Measurements from ENCODE around the gene PNLDC1. TPM values are rescaled to one million over a fixed set of nuclear protein-coding genes. Genes with fewer than 3 reads are reported as not detected.
A peak's percentile ranks its signal among the peaks of the same experiment; 100 is the strongest.
"Not testable (repeated sequence)": the region's sequence is repeated elsewhere in the genome, so short reads cannot be mapped to it uniquely, and the experiment has no call there.

Gene PNLDC1
- total and polyA plus RNA-seq, 3 experiments from 2014 or later, result 0.39 to 0.80 TPM; not detected in 1

DNA sequence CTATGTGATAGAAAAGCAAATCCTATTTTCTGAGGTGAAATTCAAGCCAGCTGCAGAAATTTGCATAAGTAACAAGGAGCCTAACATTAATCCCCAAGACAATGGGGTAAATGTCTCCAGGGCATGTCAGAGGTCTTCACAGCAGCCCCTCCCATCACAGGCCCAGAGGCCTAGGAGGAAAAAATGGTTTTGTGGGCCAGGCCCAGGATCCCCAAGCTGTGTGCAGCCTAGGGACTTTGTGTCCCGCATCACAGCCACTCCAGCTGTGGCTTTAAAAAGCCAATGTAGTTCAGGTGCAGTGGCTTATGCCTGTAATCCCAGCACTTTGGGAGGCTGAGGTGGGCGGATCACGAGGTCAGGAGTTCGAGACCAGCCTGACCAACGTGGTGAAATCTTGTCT lies 48.5 kb downstream of the PNLDC1 start:
- H3K27me3 ChIP-seq (ENCODE audit: insufficient read depth, low read length, poor library complexity, severe bottlenecking); H3K9me3 Mint-ChIP-seq; H3K4me3 Mint-ChIP-seq; H3K36me3 ChIP-seq (ENCODE audit: insufficient read depth, low read length); H3K27ac ChIP-seq (ENCODE audit: low read depth, low read length); POLR2A ChIA-PET; H3K4me3 ChIP-seq (ENCODE audit: low read length); DNase-seq; H3K36me3 Mint-ChIP-seq; CTCF ChIA-PET; H3K4me1 ChIP-seq (ENCODE audit: insufficient read depth, low read length); H3K9me3 ChIP-seq (ENCODE audit: low read length); H3K4me1 Mint-ChIP-seq; H3K27ac Mint-ChIP-seq; H3K27me3 Mint-ChIP-seq: not testable (repeated sequence)

DNA sequence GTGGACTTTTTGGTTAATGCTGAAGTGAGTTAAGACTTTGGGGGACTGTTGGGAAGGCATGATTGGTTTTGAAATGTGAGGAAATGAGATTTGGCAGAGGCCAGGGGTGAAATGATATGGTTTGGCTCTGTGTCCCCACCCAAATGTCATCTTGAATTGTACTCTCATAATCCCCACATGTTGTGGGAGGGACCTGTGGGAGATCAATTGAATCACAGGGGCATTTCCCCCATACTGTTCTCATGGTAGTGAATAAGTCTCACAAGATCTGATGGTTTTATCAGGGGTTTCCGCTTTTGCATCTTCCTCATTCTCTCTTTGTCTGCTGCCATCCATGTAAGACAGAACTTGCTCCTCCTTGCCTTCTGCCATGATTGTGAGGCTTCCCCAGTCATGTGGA lies 49.8 kb downstream of the PNLDC1 start:
- H3K36me3 ChIP-seq (ENCODE audit: insufficient read depth, low read length); CTCF ChIA-PET: not testable (repeated sequence)

DNA sequence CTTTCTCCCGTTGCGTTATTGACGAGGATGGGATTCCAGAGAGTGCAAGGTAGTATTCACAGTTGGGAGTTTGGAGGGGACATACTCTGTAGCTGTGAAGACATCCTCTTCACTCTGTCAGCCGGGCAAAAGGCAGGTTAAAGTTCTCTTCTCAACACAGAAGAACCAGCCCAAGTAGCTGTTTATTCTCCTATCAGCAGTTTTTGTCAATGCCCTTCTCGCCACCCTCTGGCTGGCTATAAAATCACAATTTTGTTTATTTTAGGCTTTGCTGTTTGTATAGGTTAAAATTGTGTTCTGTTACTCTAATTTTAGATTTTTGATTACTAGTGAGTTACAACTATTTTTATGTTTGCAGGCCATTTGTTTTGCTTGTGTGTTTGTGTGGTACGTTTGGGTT lies 52.8 kb downstream of the PNLDC1 start:
- Mint-ChIP-seq H3K9me3 (peaks cover 13 to 18% (median 16%) of the 10 kb centered on the region in 5 donors), H3K36me3 (peaks cover 0 to 12% (median under 1%) of the 10 kb centered on the region in 3 donors), H3K27me3 (peaks cover 5 to 14% of the 10 kb centered on the region in 2 donors), H3K4me1 (no peaks in the 10 kb centered on the region), H3K4me3 (no peak overlapping the region), H3K27ac (no peak overlapping the region)
- no peak overlapping the region for H3K4me3 ChIP-seq (ENCODE audit: low read length)
- H3K27ac ChIP-seq (ENCODE audit: low read depth, low read length), result no peak overlapping the region
- ChIA-PET POLR2A (no interaction called here), CTCF (interaction anchor here (1.3 to 1.7 kb wide), 3 partner anchors 13 to 132 kb away, joined by 3 to 6 read pairs (median 5); no protein-coding TSS in a partner anchor)
- H3K36me3 ChIP-seq (ENCODE audit: insufficient read depth, low read length), result no peaks in the 10 kb centered on the region
- H3K9me3 ChIP-seq (ENCODE audit: low read length), result no peaks in the 10 kb centered on the region
- DNase-seq, result peak in 2 of 5 donors; percentile 5 to 29
- no peaks in the 10 kb centered on the region for H3K4me1 ChIP-seq (ENCODE audit: insufficient read depth, low read length)
- no peaks in the 10 kb centered on the region for H3K27me3 ChIP-seq (ENCODE audit: insufficient read depth, low read length, poor library complexity, severe bottlenecking)

More for the DNA sequence above, 49.8 kb downstream of the PNLDC1 start:
- H3K9me3 ChIP-seq (ENCODE audit: low read length); H3K27ac Mint-ChIP-seq; H3K27ac ChIP-seq (ENCODE audit: low read depth, low read length); POLR2A ChIA-PET; H3K9me3 Mint-ChIP-seq; H3K27me3 Mint-ChIP-seq; H3K4me3 Mint-ChIP-seq; H3K4me1 Mint-ChIP-seq; DNase-seq; H3K36me3 Mint-ChIP-seq; H3K4me3 ChIP-seq (ENCODE audit: low read length); H3K27me3 ChIP-seq (ENCODE audit: insufficient read depth, low read length, poor library complexity, severe bottlenecking); H3K4me1 ChIP-seq (ENCODE audit: insufficient read depth, low read length): not testable (repeated sequence)

GRCh38 chr6:159853754-159854153 lies 53.7 kb downstream of the PNLDC1 start:
- H3K9me3 ChIP-seq (ENCODE audit: low read length), result no peaks in the 10 kb centered on the region
- ChIA-PET POLR2A (interaction anchor here (0.6 kb wide), 1 partner anchor 778 kb away, joined by 8 read pairs; no protein-coding TSS in a partner anchor), CTCF (interaction anchor here (1.7 kb wide), 1 partner anchor 12 kb away, joined by 3 read pairs; no protein-coding TSS in a partner anchor)
- DNase-seq, result no peak
- no peaks in the 10 kb centered on the region for H3K4me1 Mint-ChIP-seq
- no peak overlapping the region for H3K4me3 ChIP-seq (ENCODE audit: low read length)
- no peaks in the 10 kb centered on the region for H3K27me3 ChIP-seq (ENCODE audit: insufficient read depth, low read length, poor library complexity, severe bottlenecking)
- H3K4me1 ChIP-seq (ENCODE audit: insufficient read depth, low read length), result no peaks in the 10 kb centered on the region
- no peak overlapping the region for H3K27ac Mint-ChIP-seq
- no peak overlapping the region for H3K4me3 Mint-ChIP-seq
- H3K27me3 Mint-ChIP-seq, result peaks cover 9 to 20% of the 10 kb centered on the region in 2 donors
- H3K36me3 ChIP-seq (ENCODE audit: insufficient read depth, low read length), result no peaks in the 10 kb centered on the region
- H3K9me3 Mint-ChIP-seq, result peaks cover 14 to 16% (median 15%) of the 10 kb centered on the region in 5 donors
- peaks cover 0 to 14% (median 2%) of the 10 kb centered on the region in 3 donors for H3K36me3 Mint-ChIP-seq
- H3K27ac ChIP-seq (ENCODE audit: low read depth, low read length), result no peak overlapping the region

GRCh38 chr6:159854959-159855358 lies 54.9 kb downstream of the PNLDC1 start:
- Histone ChIP-seq H3K9me3 (ENCODE audit: low read length) (no peaks in the 10 kb centered on the region), H3K36me3 (ENCODE audit: insufficient read depth, low read length) (no peaks in the 10 kb centered on the region), H3K4me3 (ENCODE audit: low read length) (no peak overlapping the region), H3K27ac (ENCODE audit: low read depth, low read length) (no peak overlapping the region), H3K4me1 (ENCODE audit: insufficient read depth, low read length) (no peaks in the 10 kb centered on the region), H3K27me3 (ENCODE audit: insufficient read depth, low read length, poor library complexity, severe bottlenecking) (no peaks in the 10 kb centered on the region)
- DNase-seq, result no peak
- Mint-ChIP-seq H3K36me3 (peaks cover 0 to 14% (median 2%) of the 10 kb centered on the region in 3 donors), H3K4me1 (no peaks in the 10 kb centered on the region), H3K9me3 (peaks cover 12 to 16% (median 15%) of the 10 kb centered on the region in 5 donors), H3K4me3 (no peak overlapping the region), H3K27me3 (peaks cover 9 to 25% of the 10 kb centered on the region in 2 donors), H3K27ac (no peak overlapping the region)
- ChIA-PET CTCF (no interaction called here), POLR2A (no interaction called here)

DNA sequence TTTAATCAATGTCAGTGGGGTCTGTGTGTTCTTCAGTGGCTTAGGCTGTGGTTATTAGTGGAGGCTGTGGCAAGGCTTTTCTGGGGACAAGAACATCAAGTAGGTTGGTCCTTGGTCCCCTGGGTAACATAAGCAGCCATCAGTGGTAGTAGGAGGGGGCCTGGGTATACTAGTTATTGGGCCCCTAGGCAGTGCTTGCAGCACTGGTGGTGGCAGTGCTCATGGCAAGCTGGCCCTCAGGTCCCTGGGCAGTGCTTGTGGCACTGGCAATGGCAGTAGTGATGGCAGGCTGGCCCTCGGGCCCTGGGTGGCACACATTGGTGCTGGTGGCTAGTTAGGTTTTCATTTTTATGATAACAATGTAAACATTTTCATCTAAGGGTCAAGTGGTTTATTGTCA lies 58.2 kb downstream of the PNLDC1 start:
- no peak overlapping the region for H3K4me3 ChIP-seq (ENCODE audit: low read length)
- no peaks in the 10 kb centered on the region for H3K27me3 ChIP-seq (ENCODE audit: insufficient read depth, low read length, poor library complexity, severe bottlenecking)
- H3K9me3 Mint-ChIP-seq, result peaks cover 12 to 16% (median 15%) of the 10 kb centered on the region in 5 donors
- no peak overlapping the region for H3K4me3 Mint-ChIP-seq
- peaks cover 15 to 44% of the 10 kb centered on the region in 2 donors for H3K27me3 Mint-ChIP-seq
- no peak overlapping the region for H3K27ac Mint-ChIP-seq
- no peak overlapping the region for H3K27ac ChIP-seq (ENCODE audit: low read depth, low read length)
- no peaks in the 10 kb centered on the region for H3K9me3 ChIP-seq (ENCODE audit: low read length)
- CTCF ChIA-PET, result no interaction called here
- H3K36me3 ChIP-seq (ENCODE audit: insufficient read depth, low read length), result no peaks in the 10 kb centered on the region
- H3K4me1 Mint-ChIP-seq, result peaks cover 4 to 15% (median 9%) of the 10 kb centered on the region in 3 donors
- peaks cover 0 to 14% (median 2%) of the 10 kb centered on the region in 3 donors for H3K36me3 Mint-ChIP-seq
- no peak for DNase-seq
- POLR2A ChIA-PET, result no interaction called here
- peaks cover 18% of the 10 kb centered on the region for H3K4me1 ChIP-seq (ENCODE audit: insufficient read depth, low read length)

DNA sequence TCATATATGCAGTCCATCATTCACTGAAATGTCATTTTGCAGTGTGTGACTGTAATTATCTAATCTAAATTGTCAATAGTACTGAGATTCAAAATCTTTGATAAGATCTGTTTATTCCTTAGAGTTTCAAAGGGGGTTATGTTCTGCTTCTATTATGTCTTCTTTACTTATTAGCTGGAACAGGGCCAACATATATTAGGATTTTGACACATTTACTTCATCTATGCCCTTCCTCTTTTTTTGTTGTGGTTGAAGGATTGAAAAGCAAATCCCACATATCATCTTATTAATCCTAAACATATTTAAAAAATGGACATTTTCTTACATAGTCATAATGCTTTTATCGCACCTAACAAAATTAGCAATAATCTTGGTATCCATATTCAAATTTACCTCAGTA lies 60.4 kb downstream of the PNLDC1 start:
- Mint-ChIP-seq H3K27me3 (peaks cover 18 to 44% of the 10 kb centered on the region in 2 donors), H3K27ac (no peak overlapping the region), H3K4me1 (peaks cover 4 to 15% (median 9%) of the 10 kb centered on the region in 3 donors), H3K9me3 (peaks cover 12 to 16% (median 15%) of the 10 kb centered on the region in 5 donors), H3K36me3 (peaks cover 0 to 14% (median 2%) of the 10 kb centered on the region in 3 donors), H3K4me3 (no peak overlapping the region)
- Histone ChIP-seq H3K36me3 (ENCODE audit: insufficient read depth, low read length) (no peaks in the 10 kb centered on the region), H3K9me3 (ENCODE audit: low read length) (no peaks in the 10 kb centered on the region), H3K27me3 (ENCODE audit: insufficient read depth, low read length, poor library complexity, severe bottlenecking) (no peaks in the 10 kb centered on the region), H3K27ac (ENCODE audit: low read depth, low read length) (no peak overlapping the region), H3K4me1 (ENCODE audit: insufficient read depth, low read length) (peaks cover 18% of the 10 kb centered on the region), H3K4me3 (ENCODE audit: low read length) (no peak overlapping the region)
- CTCF ChIA-PET, result no interaction called here
- POLR2A ChIA-PET, result no interaction called here
- DNase-seq, result no peak

DNA sequence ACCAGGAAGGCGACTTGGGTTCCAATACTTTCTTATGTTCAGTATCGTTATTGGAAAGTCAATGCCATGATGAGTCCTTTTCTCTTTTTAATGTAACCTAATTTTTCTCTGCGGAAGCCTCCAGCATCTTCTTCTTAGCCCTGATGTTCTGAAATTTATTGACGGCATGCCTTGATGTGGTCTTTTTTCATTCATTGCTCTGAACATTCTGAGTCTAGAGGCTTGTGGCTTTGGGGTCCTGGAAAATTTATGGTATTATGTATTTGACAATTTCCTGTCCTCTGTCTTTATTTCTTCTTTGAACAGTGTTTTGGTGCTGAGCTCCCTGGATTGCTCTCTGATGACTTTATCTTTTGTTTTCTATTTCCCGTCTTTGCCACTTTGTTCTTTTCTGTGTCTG lies 62.0 kb downstream of the PNLDC1 start:
- H3K27ac Mint-ChIP-seq, result peak overlapping the region in 3 of 8 donors; percentile 0 to 13 (median 1)
- peaks cover 0 to 10% (median 2%) of the 10 kb centered on the region in 3 donors for H3K36me3 Mint-ChIP-seq
- Histone ChIP-seq H3K4me3 (ENCODE audit: low read length) (no peak overlapping the region), H3K27ac (ENCODE audit: low read depth, low read length) (no peak overlapping the region), H3K9me3 (ENCODE audit: low read length) (no peaks in the 10 kb centered on the region), H3K36me3 (ENCODE audit: insufficient read depth, low read length) (no peaks in the 10 kb centered on the region), H3K27me3 (ENCODE audit: insufficient read depth, low read length, poor library complexity, severe bottlenecking) (no peaks in the 10 kb centered on the region), H3K4me1 (ENCODE audit: insufficient read depth, low read length) (peaks cover 18% of the 10 kb centered on the region)
- H3K4me3 Mint-ChIP-seq, result peak overlapping the region in 1 of 7 donors; percentile 7
- ChIA-PET CTCF (no interaction called here), POLR2A (no interaction called here)
- peak in 2 of 5 donors; percentile 4 to 71 for DNase-seq
- H3K4me1 Mint-ChIP-seq, result peaks cover 4 to 15% (median 9%) of the 10 kb centered on the region in 3 donors
- H3K9me3 Mint-ChIP-seq, result peaks cover 9 to 10% (median 10%) of the 10 kb centered on the region in 5 donors
- peaks cover 15 to 37% of the 10 kb centered on the region in 2 donors for H3K27me3 Mint-ChIP-seq

Measured in CD8-positive, alpha-beta memory T cell (primary cell).